Mammary microvascular endothelial cell (primary cell): ENCODE results near the gene KRTCAP2. TPM values are rescaled to one million over a fixed set of nuclear protein-coding genes. Genes with fewer than 3 reads are reported as not detected.

Experiments used
- total RNA-seq: library from RNA; depleted of rRNA; stranded (reverse); fragments of >200 nt; gene quantifications from 2 replicates; pipeline ENCODE4 v1.2.3, GENCODE V29; 2015

The KRTCAP2 gene
- 160 and 168 TPM in 2 replicates for total RNA-seq

DNA sequence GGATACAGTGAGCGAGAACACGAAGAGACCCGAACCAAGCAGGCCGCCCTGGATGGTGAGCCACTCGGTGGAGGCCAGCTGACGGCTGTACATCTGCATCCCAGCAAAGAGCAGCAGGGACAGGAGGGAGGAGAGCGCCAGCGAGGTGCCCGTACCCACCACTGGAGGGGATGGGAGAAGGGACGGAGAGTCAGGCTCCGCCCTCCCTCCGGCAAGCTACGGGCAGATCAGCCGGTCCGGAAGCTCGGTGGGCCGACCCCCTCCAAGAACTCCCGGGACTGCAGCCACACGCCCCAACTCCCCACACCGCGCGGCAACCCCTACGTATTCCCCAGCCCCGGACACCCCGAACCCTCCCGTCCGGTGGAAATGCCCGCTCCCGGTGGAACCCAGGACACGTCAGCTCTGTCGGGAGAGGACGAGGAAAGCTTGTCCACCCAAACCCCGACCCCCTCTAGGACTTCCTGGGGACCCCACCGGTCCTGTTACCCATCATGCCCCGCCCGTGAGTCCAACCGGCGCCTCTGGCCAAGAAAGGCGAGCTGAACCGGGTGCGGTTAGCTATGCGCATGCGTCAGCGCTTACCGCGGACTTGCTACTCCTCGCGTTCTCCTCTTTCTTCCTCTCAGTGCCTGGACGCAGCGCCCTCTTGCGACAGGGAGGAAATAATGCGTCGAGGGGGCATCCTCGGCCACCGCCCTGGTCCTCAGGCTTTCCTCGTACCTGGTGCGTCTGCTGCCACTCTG, at the start of gene KRTCAP2:
Gene KRTCAP2 (minus strand): TSS at position 573 of the 746 bp plus-strand sequence. CDS start 80 bp downstream, at position 493.

DNA sequence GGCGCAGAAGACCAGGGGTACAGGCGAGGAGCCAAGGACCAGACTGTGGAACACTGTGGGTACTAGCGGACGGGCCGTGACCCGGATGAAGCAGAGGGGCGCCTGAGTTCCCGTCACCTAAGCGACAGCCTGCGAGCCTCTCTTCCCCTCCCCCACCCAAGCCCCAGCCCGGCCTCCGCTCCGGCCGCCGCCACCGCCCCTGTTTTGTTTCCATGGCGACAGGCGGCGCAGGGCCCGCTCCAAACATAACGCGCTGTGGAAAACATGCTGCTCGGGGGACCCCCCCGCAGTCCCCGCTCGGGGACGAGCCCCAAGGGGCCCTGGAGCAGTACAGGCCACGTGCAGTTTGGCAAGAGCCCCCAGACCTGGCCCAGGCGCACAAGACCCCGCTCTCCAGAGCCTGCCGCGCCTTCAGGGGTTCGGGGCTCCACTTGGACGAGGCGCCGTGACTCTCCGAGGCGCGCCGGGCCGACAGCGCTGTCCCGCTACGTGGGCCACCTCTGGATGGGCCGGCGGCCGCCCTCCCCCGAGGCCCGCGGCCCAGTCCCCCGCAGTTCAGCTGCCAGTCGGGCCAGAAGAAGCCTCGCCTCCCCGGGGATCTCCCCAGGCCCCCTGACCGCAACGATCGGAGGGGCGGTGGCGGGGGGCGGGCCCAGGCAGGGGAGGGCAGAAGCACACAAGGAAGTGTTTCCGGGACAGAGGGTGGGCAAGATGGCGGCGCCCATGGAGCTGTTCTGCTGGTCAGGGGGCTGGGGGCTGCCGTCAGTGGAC, 35.6 kb upstream of the KRTCAP2 start, which contains the start of gene MTX1:
Gene MTX1 (plus strand): TSS at position 155 of the 771 bp plus-strand sequence. CDS start 110 bp downstream, at position 265.

DNA sequence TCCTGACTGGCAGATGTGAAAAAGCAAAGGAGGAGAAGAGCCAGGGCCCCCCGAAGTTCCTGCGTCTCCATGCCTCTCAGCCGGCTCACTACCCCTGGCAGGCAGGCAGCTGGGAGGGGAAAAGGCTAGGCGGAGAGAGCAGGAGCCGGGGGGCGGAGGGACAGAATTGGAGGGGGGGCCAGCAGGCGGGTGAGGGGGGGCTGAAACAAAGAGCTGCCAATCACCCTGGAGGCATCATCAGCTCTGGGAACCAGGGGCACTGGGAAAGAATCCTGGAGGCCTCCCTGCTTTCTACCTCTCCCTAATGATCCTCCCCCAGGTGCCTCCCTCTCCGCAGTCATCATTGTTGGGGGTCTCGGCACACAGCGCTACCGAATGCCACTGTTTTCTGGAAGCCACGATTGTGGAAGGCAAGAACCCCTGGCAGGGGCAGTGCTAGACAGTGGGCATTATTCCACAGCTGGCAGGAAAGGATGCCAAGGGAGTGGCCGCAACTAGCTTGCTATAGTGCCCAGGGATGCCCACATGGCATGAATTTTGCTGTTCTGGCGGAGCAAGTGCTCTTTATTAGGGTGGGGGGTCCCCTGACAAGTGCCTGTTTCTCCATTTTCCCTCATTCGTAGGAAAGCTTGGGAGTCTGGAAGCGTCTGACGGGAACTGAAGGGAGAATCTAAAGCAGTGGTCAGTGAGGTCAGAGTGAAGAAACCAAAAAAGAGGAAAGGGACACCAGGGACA, 34.9 kb upstream of the KRTCAP2 start, which contains the start of gene THBS3:
Gene THBS3 (minus strand): TSS at position 92 of the 735 bp plus-strand sequence. CDS start 21 bp downstream, at position 71.

DNA sequence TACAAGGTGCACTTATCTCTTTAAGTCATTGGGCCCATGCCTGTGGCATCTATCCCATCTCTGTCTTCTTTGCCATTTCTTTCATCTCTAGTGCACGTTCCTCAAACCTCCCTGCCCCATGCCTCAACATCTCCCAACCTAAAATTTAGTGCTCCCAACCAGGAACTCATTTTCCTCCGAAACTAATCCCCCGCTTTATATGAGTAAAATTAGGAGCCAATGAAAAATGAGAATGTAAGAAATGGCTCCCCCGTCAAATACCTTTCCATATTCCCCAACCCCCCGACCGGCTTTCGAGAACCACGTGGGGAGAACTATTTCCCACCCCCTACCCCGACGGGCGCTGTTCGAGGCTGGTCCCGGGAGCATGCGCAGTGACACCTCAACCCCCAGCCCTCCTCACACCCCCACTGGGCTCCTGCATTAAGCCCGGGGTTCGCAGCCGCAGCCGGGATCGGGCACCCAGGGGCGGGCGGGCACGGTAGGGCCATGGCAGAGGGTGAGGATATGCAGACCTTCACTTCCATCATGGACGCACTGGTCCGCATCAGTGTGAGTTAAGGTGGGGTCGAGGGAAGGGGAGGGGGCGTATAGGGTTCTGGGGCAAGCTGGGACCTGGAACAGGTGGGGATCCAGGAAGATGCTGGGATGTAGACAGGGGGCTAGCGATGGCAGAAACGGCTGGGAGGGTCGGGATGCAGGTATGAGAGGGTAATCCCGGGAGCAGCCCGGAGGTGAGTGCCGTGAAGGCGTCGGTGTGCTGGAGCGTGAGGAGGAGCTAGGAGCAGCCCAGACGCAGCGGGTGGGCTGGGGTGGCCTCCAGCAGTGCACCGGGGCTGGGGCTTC, 597 bp upstream of the KRTCAP2 start, which contains the start of gene TRIM46:
Gene TRIM46 (plus strand): TSS at position 372 of the 846 bp plus-strand sequence. CDS start 118 bp downstream, at position 490.

DNA sequence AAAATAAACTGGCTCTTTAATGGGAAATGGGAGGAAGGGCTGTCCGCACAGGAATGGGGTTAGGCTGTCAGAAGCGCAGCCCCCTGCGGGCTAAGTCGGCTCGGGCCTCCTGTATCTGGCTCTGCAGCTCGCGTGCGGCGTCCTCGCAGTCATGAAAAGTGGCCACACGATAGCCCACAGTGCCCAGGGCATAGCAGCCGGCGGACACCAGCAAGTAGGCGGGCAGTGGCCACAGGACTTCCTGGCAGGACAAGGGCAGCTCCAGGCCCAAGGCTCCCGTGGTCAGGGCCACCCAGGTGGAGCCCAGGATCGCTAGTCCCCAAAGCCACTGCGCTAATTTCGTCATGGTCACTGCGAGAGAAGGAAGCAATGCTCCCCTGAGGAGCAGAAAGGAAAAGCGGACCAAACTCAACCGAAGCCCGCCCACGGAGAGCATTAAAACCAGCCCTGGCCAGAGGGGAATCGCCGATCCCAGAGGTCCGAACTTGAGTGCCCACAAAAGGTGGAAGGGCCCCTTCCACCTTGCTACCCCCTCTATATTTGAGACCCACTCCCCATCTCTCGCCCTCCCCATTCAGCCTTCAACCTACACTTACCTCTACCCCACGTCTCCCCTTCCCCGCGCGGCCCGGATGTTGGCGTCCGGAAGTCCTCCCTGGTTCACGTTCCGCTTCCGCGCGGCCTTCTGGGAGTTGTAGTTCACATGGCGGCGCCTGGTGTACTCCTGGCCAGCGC, 33.0 kb downstream of the KRTCAP2 start, which contains the start of gene DPM3:
Gene DPM3 (minus strand): TSS at position 637 of the 735 bp plus-strand sequence. CDS start 291 bp downstream, at position 346.

DNA sequence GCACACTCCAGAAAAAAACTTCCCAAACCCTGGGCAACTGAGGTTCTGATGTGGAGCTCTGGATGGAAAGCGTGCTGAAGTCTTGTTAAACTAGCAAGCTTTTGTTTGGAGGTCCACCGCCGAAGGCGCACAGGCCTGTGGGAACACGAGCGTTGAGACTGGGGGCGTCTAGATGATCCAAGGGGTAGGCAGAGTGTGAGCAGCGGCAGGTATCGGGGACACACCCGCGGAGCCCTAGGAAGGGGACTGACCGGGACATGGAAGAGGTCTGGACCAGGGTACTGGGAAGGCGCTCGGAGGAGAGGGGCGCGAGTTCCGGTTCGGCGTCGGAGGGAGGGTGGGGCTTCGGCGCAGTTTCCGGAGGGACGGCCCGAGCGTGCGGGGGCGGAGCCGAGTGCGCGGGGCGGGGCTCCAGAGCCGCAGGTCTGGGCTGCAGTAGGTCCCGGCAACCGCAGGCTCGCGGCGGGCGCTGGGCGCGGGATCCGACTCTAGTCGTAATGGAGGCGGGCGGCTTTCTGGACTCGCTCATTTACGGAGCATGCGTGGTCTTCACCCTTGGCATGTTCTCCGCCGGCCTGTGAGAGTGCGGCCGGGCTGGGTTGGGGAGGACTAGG, 37.6 kb downstream of the KRTCAP2 start, which contains the start of gene SLC50A1:
Gene SLC50A1 (plus strand): TSS at position 438 of the 614 bp plus-strand sequence. CDS start 60 bp downstream, at position 498.

DNA sequence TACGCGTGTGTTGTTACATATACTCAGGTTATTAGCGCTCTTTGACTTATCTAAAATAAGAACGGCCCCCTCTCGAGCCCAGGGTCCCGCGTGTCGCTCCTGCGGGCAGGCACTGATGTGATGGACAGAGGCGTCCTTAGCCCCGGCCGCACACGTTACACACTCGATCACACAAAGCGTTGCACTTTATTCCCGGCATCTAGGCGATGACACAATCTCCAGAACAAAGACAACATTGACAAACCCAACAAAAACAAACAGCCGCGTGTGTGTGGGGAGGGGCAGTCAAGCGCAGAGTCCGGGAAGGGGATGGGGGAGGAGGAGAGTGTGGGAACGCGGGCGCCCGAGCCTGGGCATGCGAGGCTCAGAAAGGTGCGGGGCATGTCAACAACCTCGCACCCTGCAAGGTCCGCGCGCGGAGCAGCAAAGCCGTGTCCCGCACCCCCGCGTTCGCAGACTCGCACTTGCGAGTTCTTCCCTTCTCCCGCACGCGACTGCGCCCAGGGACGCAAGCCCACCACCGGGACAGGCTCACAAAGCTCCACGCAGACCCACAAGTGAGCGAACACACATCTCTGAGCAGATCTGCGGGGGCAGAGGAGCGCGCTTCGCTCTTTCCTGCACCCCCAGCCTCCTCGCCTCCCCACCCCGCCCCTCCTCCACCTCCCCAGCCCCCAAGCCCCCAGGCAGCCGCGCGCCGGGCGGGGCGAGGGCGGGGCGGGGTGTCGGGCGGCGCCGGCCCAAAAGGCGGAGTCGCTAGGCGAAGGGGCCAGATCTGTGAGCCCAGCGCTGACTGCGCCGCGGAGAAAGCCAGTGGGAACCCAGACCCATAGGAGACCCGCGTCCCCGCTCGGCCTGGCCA, 45.8 kb downstream of the KRTCAP2 start, which contains the start of gene EFNA1:
Gene EFNA1 (plus strand): TSS at position 772 of the 862 bp plus-strand sequence. CDS start 102 bp downstream, outside the sequence.

Other genes with a start within 250 kb of the KRTCAP2 start
- gene PMVK, start 236.6 kb downstream of the KRTCAP2 start, total RNA-seq: 11.4 and 13.8 TPM in 2 replicates
- gene PBXIP1, start 217.2 kb downstream of the KRTCAP2 start, total RNA-seq: 41.0 and 47.8 TPM in 2 replicates
- 13.3 and 13.9 TPM in 2 replicates for gene PYGO2, start 211.5 kb downstream of the KRTCAP2 start, total RNA-seq
- gene SHC1, start 202.6 kb downstream of the KRTCAP2 start, total RNA-seq: 224 and 240 TPM in 2 replicates
- gene CKS1B, start 198.6 kb downstream of the KRTCAP2 start, total RNA-seq: 186 and 213 TPM in 2 replicates
- gene FLAD1, start 190.0 kb downstream of the KRTCAP2 start, total RNA-seq: 27.8 and 32.6 TPM in 2 replicates
- gene LENEP, start 179.7 kb downstream of the KRTCAP2 start, total RNA-seq: not detected in 2 replicates
- gene ZBTB7B, start 170.5 kb downstream of the KRTCAP2 start, total RNA-seq: 14.7 and 15.7 TPM in 2 replicates
- not detected in 2 replicates for gene DCST2, start 139.5 kb downstream of the KRTCAP2 start, total RNA-seq
- gene DCST1, start 139.5 kb downstream of the KRTCAP2 start, total RNA-seq: not detected in 2 replicates
- 763 and 804 TPM in 2 replicates for gene ADAM15, start 122.0 kb downstream of the KRTCAP2 start, total RNA-seq
- 7.9 and 9.4 TPM in 2 replicates for gene EFNA4, start 109.6 kb downstream of the KRTCAP2 start, total RNA-seq
- 0.64 and 0.80 TPM in 2 replicates for gene EFNA3, start 94.5 kb downstream of the KRTCAP2 start, total RNA-seq
- 30.8 and 33.2 TPM in 2 replicates for gene EFNA1, start 45.4 kb downstream of the KRTCAP2 start, total RNA-seq
- gene SLC50A1, start 37.5 kb downstream of the KRTCAP2 start, total RNA-seq: 35.6 and 39.2 TPM in 2 replicates
- 98.3 and 118 TPM in 2 replicates for gene DPM3, start 32.8 kb downstream of the KRTCAP2 start, total RNA-seq
- gene TRIM46, start 545 bp upstream of the KRTCAP2 start, total RNA-seq: 1.4 and 2.7 TPM in 2 replicates
- gene THBS3, start 34.6 kb upstream of the KRTCAP2 start, total RNA-seq: 2.7 and 4.0 TPM in 2 replicates
- gene MTX1, start 35.4 kb upstream of the KRTCAP2 start, total RNA-seq: 74.1 and 76.9 TPM in 2 replicates
- gene ENTREP3, start 82.2 kb upstream of the KRTCAP2 start, total RNA-seq: 15.2 and 15.3 TPM in 2 replicates
- 111 and 127 TPM in 2 replicates for gene SCAMP3, start 89.1 kb upstream of the KRTCAP2 start, total RNA-seq
- gene CLK2, start 100.2 kb upstream of the KRTCAP2 start, total RNA-seq: 13.1 and 15.4 TPM in 2 replicates
- gene HCN3, start 104.2 kb upstream of the KRTCAP2 start, total RNA-seq: 0.20 TPM in 2 replicates
- gene PKLR, start 128.1 kb upstream of the KRTCAP2 start, total RNA-seq: not detected in 2 replicates
- gene FDPS, start 135.6 kb upstream of the KRTCAP2 start, total RNA-seq: 469 and 476 TPM in 2 replicates
- 33.0 and 39.0 TPM in 2 replicates for gene RUSC1, start 147.6 kb upstream of the KRTCAP2 start, total RNA-seq